ENCODE measurements around the gene KLHL17.

KLHL17 gene

GRCh38 chr1:963746-964525 is 3.6 kb downstream of the KLHL17 start:
- in situ Hi-C loops (cut with MboI; ENCODE audit: low pct_unique_long_range_greater_than_20kb, low sequenced_read_pairs) = no loop called here
- DNase-seq = no peak

DNA sequence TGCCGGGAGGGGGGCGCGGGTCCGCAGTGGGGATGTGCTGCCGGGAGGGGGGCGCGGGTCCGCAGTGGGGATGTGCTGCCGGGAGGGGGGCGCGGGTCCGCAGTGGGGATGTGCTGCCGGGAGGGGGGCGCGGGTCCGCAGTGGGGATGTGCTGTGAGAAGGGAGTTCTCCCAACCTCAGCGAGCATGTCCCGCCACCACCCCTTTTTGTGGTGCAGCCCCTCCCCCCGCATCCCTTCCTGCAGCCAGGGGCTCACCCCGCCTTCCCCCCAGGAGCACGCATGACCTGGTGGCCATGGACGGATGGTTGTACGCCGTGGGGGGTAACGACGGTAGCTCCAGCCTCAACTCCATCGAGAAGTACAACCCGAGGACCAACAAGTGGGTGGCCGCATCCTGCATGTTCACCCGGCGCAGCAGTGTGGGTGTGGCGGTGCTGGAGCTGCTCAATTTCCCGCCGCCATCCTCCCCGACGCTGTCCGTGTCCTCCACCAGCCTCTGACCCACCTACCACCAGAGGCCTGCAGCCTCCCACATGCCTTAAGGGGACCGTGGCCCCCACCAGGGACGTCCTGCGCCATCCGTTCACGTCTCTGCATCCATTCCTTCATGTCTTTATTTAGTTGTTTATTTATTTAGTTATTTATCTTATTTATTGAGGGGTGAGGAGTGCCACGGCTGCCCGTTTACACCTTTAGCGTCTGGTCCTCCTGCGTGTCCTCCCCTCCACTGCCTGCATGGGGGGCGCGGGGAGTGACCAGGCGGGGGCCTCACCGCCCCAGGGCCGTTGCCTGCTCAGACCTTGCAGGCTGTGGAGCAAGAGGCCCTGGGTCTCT is 4.5 kb downstream of the KLHL17 start:
- no peak for DNase-seq
- in situ Hi-C loops (cut with MboI; ENCODE audit: low pct_unique_long_range_greater_than_20kb, low sequenced_read_pairs) = no loop called here

- in situ Hi-C loops (cut with MboI; ENCODE audit: low pct_unique_long_range_greater_than_20kb, low sequenced_read_pairs) = no loop called here
- DNase-seq = no peak
These were observed 5.2 kb downstream of the KLHL17 start for GRCh38 chr1:965526-966134.

DNA sequence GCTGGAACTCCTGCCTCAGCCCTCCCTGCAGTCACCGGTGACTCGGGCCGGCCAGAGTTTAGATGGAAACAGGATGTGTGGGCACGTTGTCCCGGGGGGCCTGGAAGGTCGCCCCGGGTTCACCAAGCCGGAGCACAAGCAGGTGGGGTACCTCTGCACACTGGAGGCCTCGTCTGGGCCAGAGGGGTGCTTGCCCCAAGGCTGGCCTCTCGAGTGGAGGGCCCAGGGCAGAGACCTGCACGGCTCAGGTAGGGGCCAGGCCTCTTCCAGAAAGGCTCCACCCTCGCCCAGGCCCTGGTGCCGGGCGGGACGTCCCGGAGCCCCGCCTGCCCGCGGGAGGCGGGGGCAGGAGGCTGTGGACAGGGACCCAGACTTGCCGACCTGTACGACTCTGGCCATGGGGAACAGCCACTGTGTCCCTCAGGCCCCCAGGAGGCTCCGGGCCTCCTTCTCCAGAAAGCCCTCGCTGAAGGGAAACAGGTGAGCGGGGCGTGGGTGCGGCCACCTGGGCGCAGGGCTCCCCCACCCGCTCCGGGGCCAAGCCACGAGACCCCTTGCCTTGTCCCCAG is 5.8 kb downstream of the KLHL17 start, which contains the start of gene PLEKHN1:
PLEKHN1 (plus strand) TSS at position 348 of the 569 bp plus-strand sequence; CDS start at position 398, 50 bp downstream.
- no peak for DNase-seq
- in situ Hi-C loops (cut with MboI; ENCODE audit: low pct_unique_long_range_greater_than_20kb, low sequenced_read_pairs) = no loop called here

- in situ Hi-C loops (cut with MboI; ENCODE audit: low pct_unique_long_range_greater_than_20kb, low sequenced_read_pairs) = no loop called here
- peak; percentile 54 for DNase-seq
These were observed 6.4 kb downstream of the KLHL17 start for GRCh38 chr1:966704-967300.

DNA sequence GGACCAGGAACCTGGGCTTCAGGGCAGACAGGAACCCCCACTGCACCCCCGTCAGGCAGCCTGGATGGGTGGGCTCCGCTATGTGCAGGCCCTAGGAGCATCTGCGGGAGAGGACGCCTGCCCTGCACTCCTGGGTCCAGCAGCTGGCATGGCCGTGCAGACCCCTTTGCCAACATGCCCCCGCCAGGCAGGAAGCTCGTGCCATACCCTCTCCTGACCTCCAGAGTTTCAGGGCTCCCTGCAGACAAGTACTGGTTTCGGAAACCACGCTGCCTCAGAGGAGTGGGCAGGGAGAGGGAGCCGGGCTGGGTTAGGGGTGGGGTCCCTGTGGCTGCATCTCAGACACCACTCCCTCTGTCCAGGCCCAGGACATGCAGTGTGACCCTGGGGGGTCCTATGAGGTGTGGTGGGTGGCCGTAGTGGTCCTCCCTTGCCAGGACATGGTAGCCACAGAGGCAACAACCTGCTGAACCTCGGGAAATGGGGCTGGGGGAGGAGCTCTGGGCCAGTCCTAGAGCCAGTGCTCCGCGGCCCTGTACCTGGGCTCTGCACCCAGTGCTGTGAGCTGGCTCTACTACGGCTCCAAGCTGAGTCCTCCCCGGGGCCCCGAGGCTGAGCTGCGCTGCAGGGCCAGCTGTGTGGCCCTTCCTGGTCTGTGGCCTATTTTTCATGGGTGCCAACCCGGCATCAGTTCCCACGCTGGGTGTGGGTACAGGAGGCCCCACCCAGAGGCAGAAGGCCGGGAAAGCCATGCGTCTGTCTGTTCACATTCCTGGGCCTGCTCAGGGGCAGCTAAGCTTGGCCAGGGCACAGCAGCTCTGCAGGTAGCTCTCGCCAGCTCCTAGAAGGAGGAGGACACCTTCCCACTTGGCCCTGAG is 7.3 kb downstream of the KLHL17 start:
- DNase-seq = no peak
- in situ Hi-C loops (cut with MboI; ENCODE audit: low pct_unique_long_range_greater_than_20kb, low sequenced_read_pairs) = no loop called here

DNA sequence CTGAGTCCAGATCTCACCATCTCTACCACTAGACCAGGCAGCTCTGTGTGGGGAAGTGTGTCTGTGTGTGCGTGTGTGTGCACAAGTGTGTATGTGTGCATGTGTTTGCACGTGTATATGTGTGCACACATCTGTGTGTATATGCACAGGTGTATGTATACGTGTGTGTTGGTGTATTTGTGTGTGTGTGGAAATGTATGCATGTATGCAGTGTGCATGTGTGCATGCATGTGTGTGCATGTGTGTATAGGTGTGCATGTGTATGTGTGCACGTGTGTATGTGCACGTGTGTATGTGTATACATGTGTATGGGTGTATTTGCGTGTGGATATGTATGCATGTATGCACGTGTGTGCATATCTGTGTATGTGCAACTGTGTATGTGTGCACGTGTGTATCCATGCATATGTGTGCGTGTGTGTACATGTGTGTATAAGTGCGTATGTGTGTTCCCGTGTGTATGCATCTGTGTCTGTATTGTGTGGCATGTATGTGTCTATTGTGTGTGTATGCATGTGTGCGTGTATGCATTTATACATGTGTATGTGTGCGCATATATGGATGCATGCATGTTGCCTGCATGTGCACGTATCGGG is 9.0 kb downstream of the KLHL17 start:
- DNase-seq = no peak
- in situ Hi-C loops (cut with MboI; ENCODE audit: low pct_unique_long_range_greater_than_20kb, low sequenced_read_pairs) = no loop called here

DNA sequence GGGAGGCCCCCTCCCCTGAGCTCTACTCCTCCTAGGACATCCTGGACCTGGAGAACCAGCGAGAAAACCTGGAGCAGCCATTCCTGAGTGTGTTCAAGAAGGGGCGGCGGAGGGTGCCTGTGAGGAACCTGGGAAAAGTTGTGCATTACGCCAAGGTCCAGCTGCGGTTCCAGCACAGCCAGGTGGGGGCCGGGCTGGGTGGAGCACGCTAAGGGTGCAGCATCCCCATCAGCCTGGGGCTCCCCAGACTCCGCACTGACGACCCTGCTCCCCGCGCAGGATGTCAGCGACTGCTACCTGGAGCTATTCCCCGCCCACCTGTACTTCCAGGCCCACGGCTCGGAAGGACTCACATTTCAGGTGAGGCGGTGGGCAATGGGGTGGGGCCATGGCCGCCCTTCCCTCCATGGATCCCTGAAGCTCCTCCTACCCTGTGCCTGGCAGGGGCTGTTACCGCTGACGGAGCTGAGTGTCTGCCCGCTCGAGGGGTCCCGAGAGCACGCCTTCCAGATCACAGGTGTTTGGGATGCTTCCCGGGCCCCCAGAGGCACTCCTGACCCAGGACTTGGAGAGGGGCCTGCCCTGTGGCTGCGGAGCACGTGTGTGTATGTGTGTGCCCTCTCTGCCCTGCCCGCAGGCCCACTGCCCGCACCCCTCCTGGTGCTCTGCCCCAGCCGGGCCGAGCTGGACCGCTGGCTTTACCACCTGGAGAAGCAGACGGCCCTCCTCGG is 10.0 kb downstream of the KLHL17 start:
- no peak for DNase-seq
- in situ Hi-C loops (cut with MboI; ENCODE audit: low pct_unique_long_range_greater_than_20kb, low sequenced_read_pairs) = no loop called here

GRCh38 chr1:970973-971730 is 10.8 kb downstream of the KLHL17 start:
- DNase-seq = no peak
- in situ Hi-C loops (cut with MboI; ENCODE audit: low pct_unique_long_range_greater_than_20kb, low sequenced_read_pairs) = no loop called here

DNA sequence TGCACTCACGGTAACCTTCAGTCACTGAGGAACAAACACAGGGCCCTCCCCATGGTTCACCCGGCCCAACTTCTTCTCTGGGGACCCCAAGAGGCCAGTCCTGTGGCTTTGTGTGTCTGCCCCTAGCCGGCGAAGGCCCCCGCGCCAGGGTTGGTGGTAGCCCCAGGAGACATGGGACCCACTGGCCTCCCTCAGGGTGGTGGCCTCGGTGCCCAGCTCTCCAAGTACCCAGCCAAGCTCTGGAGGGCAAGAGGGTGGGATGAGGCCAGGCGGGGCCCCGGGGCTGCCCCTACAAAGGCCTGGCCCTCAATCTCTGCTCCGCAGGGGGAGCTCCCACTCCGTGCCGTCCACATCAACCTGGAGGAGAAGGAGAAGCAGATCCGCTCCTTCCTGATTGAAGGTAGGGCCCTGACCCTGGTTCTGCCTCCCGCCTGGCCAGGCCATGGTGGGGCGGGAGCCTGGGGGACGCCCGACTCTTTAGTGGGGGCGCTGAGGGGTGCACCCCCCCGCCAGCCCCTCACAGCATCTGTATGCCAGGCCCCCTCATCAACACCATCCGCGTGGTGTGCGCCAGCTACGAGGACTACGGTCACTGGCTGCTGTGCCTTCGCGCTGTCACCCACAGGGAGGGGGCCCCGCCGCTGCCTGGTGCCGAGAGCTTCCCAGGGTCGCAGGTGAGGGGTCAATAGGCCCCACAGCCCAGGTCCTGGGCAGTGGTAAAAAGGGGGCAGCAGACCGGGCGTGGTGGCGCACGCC is 11.5 kb downstream of the KLHL17 start:
- in situ Hi-C loops (cut with MboI; ENCODE audit: low pct_unique_long_range_greater_than_20kb, low sequenced_read_pairs) = no loop called here
- no peak for DNase-seq

- no peak for DNase-seq
- in situ Hi-C loops (cut with MboI; ENCODE audit: low pct_unique_long_range_greater_than_20kb, low sequenced_read_pairs) = no loop called here
These were observed 12.5 kb downstream of the KLHL17 start for GRCh38 chr1:972726-973458.

- no peak for DNase-seq
- in situ Hi-C loops (cut with MboI; ENCODE audit: low pct_unique_long_range_greater_than_20kb, low sequenced_read_pairs) = no loop called here
These were observed 13.3 kb downstream of the KLHL17 start for GRCh38 chr1:973459-974292.

DNA sequence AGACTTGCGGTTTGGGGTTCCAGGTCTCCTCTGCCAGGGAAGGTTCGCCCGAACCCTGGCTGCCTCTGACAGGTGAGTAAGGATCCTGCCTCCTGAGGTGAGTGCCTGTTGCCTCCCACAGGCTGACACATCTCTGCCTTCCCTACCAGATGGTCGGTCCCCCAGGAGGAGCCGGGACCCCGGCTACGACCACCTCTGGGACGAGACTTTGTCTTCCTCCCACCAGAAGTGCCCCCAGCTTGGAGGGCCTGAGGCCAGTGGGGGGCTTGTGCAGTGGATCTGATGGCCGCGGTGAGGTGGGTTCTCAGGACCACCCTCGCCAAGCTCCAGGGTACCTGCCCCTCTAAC is 13.9 kb downstream of the KLHL17 start:
- in situ Hi-C loops (cut with MboI; ENCODE audit: low pct_unique_long_range_greater_than_20kb, low sequenced_read_pairs) = no loop called here

DNA sequence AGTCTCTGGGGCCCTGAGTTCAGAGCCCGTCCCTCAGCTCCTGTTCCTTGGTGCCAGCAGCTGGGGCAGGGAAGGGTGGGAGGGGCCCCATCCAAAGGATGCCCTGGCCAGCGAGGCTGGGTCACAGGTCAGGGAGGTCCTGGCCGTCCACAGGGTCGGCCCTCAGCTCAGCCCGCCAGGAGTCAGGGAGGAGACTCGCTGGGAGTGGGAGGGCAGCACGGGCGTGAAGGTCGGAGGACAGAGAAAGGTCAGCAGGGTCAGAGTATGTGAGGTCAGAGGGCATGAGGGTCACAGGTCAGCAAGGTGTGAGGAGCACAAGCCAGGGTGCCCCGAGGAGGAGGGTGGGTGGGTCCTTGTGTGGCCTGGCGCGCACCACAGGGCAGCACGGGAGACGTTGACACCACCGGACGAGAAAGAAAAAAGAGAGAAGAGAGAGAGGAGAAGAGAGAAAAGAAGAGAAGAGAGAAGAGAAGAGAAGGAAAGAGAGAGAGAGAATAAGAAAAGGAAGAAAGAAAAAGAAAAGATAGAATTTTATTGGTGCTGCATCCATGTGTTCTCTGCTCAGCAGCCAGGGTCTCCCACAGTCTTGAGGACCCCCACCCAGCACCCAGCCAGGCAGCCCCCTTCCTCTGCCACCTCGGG is 14.4 kb downstream of the KLHL17 start:
- no peak for DNase-seq
- in situ Hi-C loops (cut with MboI; ENCODE audit: low pct_unique_long_range_greater_than_20kb, low sequenced_read_pairs) = no loop called here

More for the DNA sequence above, 13.9 kb downstream of the KLHL17 start:
- no peak for DNase-seq
